GM23248 (cell line): Measurements from ENCODE around the gene CNTLN. TPM values are rescaled to one million over a fixed set of nuclear protein-coding genes. Genes with fewer than 3 reads are reported as not detected.

Experiments used
- DNase-seq: peaks from one replicate; pipeline ENCODE4 v3.0.0-alpha.2; 2015
- H2AFZ ChIP-seq: fragments of 200-600 bp; sonication (generic); 2 replicates; pipeline ENCODE4 v1.6.1; 2016; ENCODE audit warnings: antibody characterized with exemption
- H3F3A ChIP-seq: fragments of 200-600 bp; sonication (generic); 2 replicates; pipeline ENCODE4 v1.6.1; 2016; ENCODE audit warnings: mild to moderate bottlenecking, antibody characterized with exemption, mixed run types; ENCODE audit not compliant: insufficient read depth
- H3K27ac ChIP-seq: fragments of 200-600 bp; sonication (generic); 2 replicates; pipeline ENCODE4 v1.5.1; 2016; ENCODE audit warnings: mild to moderate bottlenecking
- H3K27me3 ChIP-seq: fragments of 200-600 bp; sonication (generic); replicated peaks from 2 replicates; pipeline ENCODE4 v1.6.1; 2016; ENCODE audit warnings: mild to moderate bottlenecking; ENCODE audit not compliant: insufficient read depth
- H3K36me3 ChIP-seq: fragments of 200-600 bp; sonication (generic); 2 replicates; pipeline ENCODE4 v1.6.1; 2016; ENCODE audit warnings: low read depth, mild to moderate bottlenecking
- H3K4me1 ChIP-seq: fragments of 200-600 bp; sonication (generic); 2 replicates; pipeline ENCODE4 v1.6.1; 2016; ENCODE audit warnings: mild to moderate bottlenecking; ENCODE audit not compliant: insufficient read depth
- H3K4me2 ChIP-seq: fragments of 200-600 bp; sonication (generic); one replicate; pipeline ENCODE4 v1.6.1; 2016; ENCODE audit warnings: mild to moderate bottlenecking; ENCODE audit not compliant: unreplicated experiment
- H3K4me3 ChIP-seq: fragments of 200-600 bp; sonication (generic); 2 replicates; pipeline ENCODE4 v1.5.1; 2016; ENCODE audit warnings: mild to moderate bottlenecking
- H3K79me2 ChIP-seq: fragments of 200-600 bp; sonication (generic); 2 replicates; pipeline ENCODE4 v1.6.1; 2016; ENCODE audit warnings: mild to moderate bottlenecking; ENCODE audit not compliant: insufficient read depth
- H3K9ac ChIP-seq: fragments of 200-600 bp; sonication (generic); 2 replicates; pipeline ENCODE4 v1.6.1; 2016; ENCODE audit warnings: mild to moderate bottlenecking
- H3K9me2 ChIP-seq: fragments of 200-600 bp; sonication (generic); 2 replicates; pipeline ENCODE4 v1.6.1; 2016; ENCODE audit warnings: mixed run types, mild to moderate bottlenecking, moderate library complexity; ENCODE audit not compliant: insufficient read depth
- H3K9me3 ChIP-seq: fragments of 200-600 bp; sonication (generic); one replicate; pipeline ENCODE4 v1.6.1; 2017; ENCODE audit warnings: low read depth
- H4K20me1 ChIP-seq: fragments of 200-600 bp; sonication (generic); 2 replicates; pipeline ENCODE4 v1.6.0; 2016; ENCODE audit not compliant: insufficient read depth
- EZH2 ChIP-seq: fragments of 200-600 bp; sonication (generic); IDR thresholded peaks from 2 replicates; pipeline ENCODE4 v1.6.1; 2018; ENCODE audit warnings: antibody characterized with exemption, mild to moderate bottlenecking; ENCODE audit not compliant: insufficient read depth, poor library complexity, severe bottlenecking
- EZH2phosphoT487 ChIP-seq: fragments of 200-600 bp; sonication (generic); IDR thresholded peaks from 2 replicates; pipeline ENCODE4 v1.6.1; 2018; ENCODE audit warnings: antibody characterized with exemption, moderate library complexity, mild to moderate bottlenecking, low read depth; ENCODE audit not compliant: insufficient read depth
- WGBS, 2 experiments: methylation state at CpG; one replicate each; pipeline ENCODE4 v1.1.6; 2015 to 2017; ENCODE audit warnings: low lambda C conversion rate in 2 of 2, low coverage in 1 of 2; ENCODE audit errors: missing lambda C conversion rate in 2 of 2; 5-methylcytosine and 5-hydroxymethylcytosine counted together
- in situ Hi-C: fragments of 300-500 bp; cut with MboI; formaldehyde crosslinking; loops from 2 replicates; pipeline ENCODE4 v1.15.0; 2020
- polyA plus RNA-seq: library from polyadenylated mRNA; unstranded; fragments of >200 nt; fragmentation: Nextera tagmentation; extraction: Ambion mirVana; gene quantifications from 2 replicates; pipeline ENCODE4 v1.2.1, GENCODE V29; 2016
- total RNA-seq: library from RNA; depleted of rRNA; stranded (reverse); fragments of >200 nt; shearing (Covaris generic); gene quantifications from 2 replicates; pipeline ENCODE4 v1.2.3, GENCODE V29; 2014

Gene CNTLN
- total and polyA plus RNA-seq, 2 experiments from 2014 or later, result 4.8 to 7.2 TPM

DNA sequence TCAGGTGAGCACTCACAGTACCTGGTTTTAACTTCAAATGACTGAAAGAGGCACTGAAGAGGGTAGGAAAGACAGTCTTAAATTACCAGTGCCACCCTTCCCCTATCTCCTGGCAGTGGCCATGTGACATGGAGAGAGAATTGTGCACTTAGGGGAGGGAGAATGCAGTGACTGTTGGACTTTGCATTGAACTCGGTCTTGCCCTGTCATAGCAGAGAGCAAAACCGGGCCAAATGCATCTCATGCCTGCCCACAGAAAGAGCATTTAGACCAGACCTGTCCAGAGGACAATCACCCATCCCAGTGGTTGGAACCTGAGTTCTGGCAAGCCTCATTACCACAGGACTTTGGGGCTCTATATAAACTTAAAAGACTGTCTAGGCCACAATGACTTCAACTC lies 232.2 kb downstream of the CNTLN start:
- Histone ChIP-seq H4K20me1 (no peaks in the 10 kb centered on the region), H3K9ac (no peak overlapping the region), H2AFZ (no peak overlapping the region), H3K36me3 (no peaks in the 10 kb centered on the region), H3K79me2 (no peaks in the 10 kb centered on the region), H3F3A (no peaks in the 10 kb centered on the region), H3K4me1 (no peaks in the 10 kb centered on the region), H3K4me3 (no peak overlapping the region), H3K27ac (no peak overlapping the region), H3K4me2 (no peak overlapping the region), H3K9me3 (no peaks in the 10 kb centered on the region), H3K27me3 (no peaks in the 10 kb centered on the region), H3K9me2 (no peaks in the 10 kb centered on the region)
- TF ChIP-seq EZH2phosphoT487, result no peak
- TF ChIP-seq EZH2, result no peak
- DNase-seq, result no peak
- in situ Hi-C loops, result no loop called here
- WGBS, 2 experiments, result 96 to 100% methylated on average over 2 of the region's 2 CpGs

- in situ Hi-C loops, result no loop called here
- Histone ChIP-seq H3K9ac (no peak overlapping the region), H3K9me3 (no peaks in the 10 kb centered on the region), H2AFZ (no peak overlapping the region), H3K4me3 (no peak overlapping the region), H3K4me1 (no peaks in the 10 kb centered on the region), H3K9me2 (no peaks in the 10 kb centered on the region), H3F3A (no peaks in the 10 kb centered on the region), H3K4me2 (no peak overlapping the region), H3K79me2 (no peaks in the 10 kb centered on the region), H3K36me3 (no peaks in the 10 kb centered on the region), H4K20me1 (no peaks in the 10 kb centered on the region), H3K27me3 (no peaks in the 10 kb centered on the region), H3K27ac (no peak overlapping the region)
- WGBS, 2 experiments, result 96 to 98% methylated on average over 5 of the region's 5 CpGs
- DNase-seq, result no peak
- TF ChIP-seq EZH2 (no peak), EZH2phosphoT487 (no peak)
These were observed 245.5 kb downstream of the CNTLN start for GRCh38 chr9:17380126-17380861.

DNA sequence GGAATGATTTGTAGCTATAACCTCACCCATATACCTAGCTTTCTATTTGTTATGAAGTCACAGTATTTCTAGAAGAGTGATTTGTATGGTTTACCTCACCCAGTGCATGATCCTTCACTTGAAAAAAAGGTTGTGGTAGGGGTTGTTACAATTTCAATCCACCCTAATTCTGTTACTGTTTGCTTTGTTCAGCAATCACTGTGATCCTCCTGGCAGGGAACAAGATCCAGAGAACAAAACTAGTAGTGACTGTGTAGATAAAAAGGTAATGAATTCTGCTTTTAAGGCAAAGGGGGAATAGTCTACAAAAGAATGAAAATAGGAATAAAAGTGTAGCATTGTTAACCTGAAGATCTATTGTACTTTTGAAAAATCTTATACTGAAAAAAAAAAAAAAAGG lies 252.7 kb downstream of the CNTLN start:
- H2AFZ ChIP-seq, result no peak overlapping the region
- no peak for TF ChIP-seq EZH2
- TF ChIP-seq EZH2phosphoT487, result no peak
- H3F3A ChIP-seq, result no peaks in the 10 kb centered on the region
- H3K4me3 ChIP-seq, result no peak overlapping the region
- in situ Hi-C loops, result no loop called here
- DNase-seq, result no peak
- no peak overlapping the region for H3K9ac ChIP-seq
- H3K4me1 ChIP-seq, result no peaks in the 10 kb centered on the region
- H3K4me2 ChIP-seq, result no peak overlapping the region
- H3K27ac ChIP-seq, result no peak overlapping the region
- H4K20me1 ChIP-seq, result no peaks in the 10 kb centered on the region
- no peaks in the 10 kb centered on the region for H3K9me2 ChIP-seq
- no peaks in the 10 kb centered on the region for H3K36me3 ChIP-seq
- no peaks in the 10 kb centered on the region for H3K9me3 ChIP-seq
- H3K27me3 ChIP-seq, result no peaks in the 10 kb centered on the region
- no peaks in the 10 kb centered on the region for H3K79me2 ChIP-seq

- in situ Hi-C loops, result no loop called here
- H3K4me3 ChIP-seq, result no peak overlapping the region
- H3K36me3 ChIP-seq, result no peaks in the 10 kb centered on the region
- no peak overlapping the region for H2AFZ ChIP-seq
- no peak for TF ChIP-seq EZH2phosphoT487
- TF ChIP-seq EZH2, result no peak
- WGBS, 2 experiments, result 50 to 71% methylated on average over 1 of the region's 1 CpG
- no peaks in the 10 kb centered on the region for H3F3A ChIP-seq
- H3K4me2 ChIP-seq, result no peak overlapping the region
- H3K9ac ChIP-seq, result no peak overlapping the region
- H3K4me1 ChIP-seq, result no peaks in the 10 kb centered on the region
- H3K27ac ChIP-seq, result no peak overlapping the region
- no peaks in the 10 kb centered on the region; the same call in 1 of the 2 replicates for H3K9me2 ChIP-seq
- no peaks in the 10 kb centered on the region for H3K79me2 ChIP-seq
- DNase-seq, result no peak
- no peaks in the 10 kb centered on the region for H3K9me3 ChIP-seq
- no peaks in the 10 kb centered on the region for H3K27me3 ChIP-seq
- no peaks in the 10 kb centered on the region for H4K20me1 ChIP-seq
These were observed 254.2 kb downstream of the CNTLN start for GRCh38 chr9:17389026-17389425.
